ENCODE data around the gene JUND.

The JUND gene

GRCh38 chr19:18294467-18294864, 13.0 kb upstream of the JUND start:
- Histone ChIP-seq H3K36me3 (ENCODE audit: control insufficient read depth, insufficient read depth, low read length) (no peaks in the 10 kb centered on the region), H3K9me3 (ENCODE audit: control insufficient read depth, insufficient read depth, low read depth, low read length) (no peaks in the 10 kb centered on the region), H3K4me3 (ENCODE audit: low read depth, low read length) (no peak overlapping the region), H3K27ac (ENCODE audit: low read depth, low read length) (no peak overlapping the region), H3K4me1 (ENCODE audit: control insufficient read depth, insufficient read depth, low read length) (peaks cover 21% of the 10 kb centered on the region), H3K27me3 (ENCODE audit: control insufficient read depth, insufficient read depth, low read length) (no peaks in the 10 kb centered on the region), H3K9ac (ENCODE audit: low read length) (no peak overlapping the region)

- H3K36me3 ChIP-seq (ENCODE audit: control insufficient read depth, insufficient read depth, low read length) = no peaks in the 10 kb centered on the region
- peak overlapping the region; percentile 63 for H3K4me3 ChIP-seq (ENCODE audit: low read depth, low read length)
- peak overlapping the region; percentile 88; the same call in 1 of the 2 replicates for H3K27ac ChIP-seq (ENCODE audit: low read depth, low read length)
- no peaks in the 10 kb centered on the region for H3K9me3 ChIP-seq (ENCODE audit: control insufficient read depth, insufficient read depth, low read depth, low read length)
- peak overlapping the region; percentile 69 for H3K9ac ChIP-seq (ENCODE audit: low read length)
- no peaks in the 10 kb centered on the region for H3K27me3 ChIP-seq (ENCODE audit: control insufficient read depth, insufficient read depth, low read length)
- peaks cover 21% of the 10 kb centered on the region for H3K4me1 ChIP-seq (ENCODE audit: control insufficient read depth, insufficient read depth, low read length)
Measured at GRCh38 chr19:18293642-18294466, 12.4 kb upstream of the JUND start.

GRCh38 chr19:18292810-18293641, 11.6 kb upstream of the JUND start:
- Histone ChIP-seq H3K27ac (ENCODE audit: low read depth, low read length) (peak overlapping the region; percentile 93; the same call in 1 of the 2 replicates), H3K4me1 (ENCODE audit: control insufficient read depth, insufficient read depth, low read length) (peaks cover 26% of the 10 kb centered on the region), H3K36me3 (ENCODE audit: control insufficient read depth, insufficient read depth, low read length) (no peaks in the 10 kb centered on the region), H3K27me3 (ENCODE audit: control insufficient read depth, insufficient read depth, low read length) (no peaks in the 10 kb centered on the region), H3K4me3 (ENCODE audit: low read depth, low read length) (peak overlapping the region; percentile 66), H3K9me3 (ENCODE audit: control insufficient read depth, insufficient read depth, low read depth, low read length) (no peaks in the 10 kb centered on the region), H3K9ac (ENCODE audit: low read length) (peak overlapping the region; percentile 86)

GRCh38 chr19:18292462-18292809, 11.0 kb upstream of the JUND start:
- H3K9me3 ChIP-seq (ENCODE audit: control insufficient read depth, insufficient read depth, low read depth, low read length) = no peaks in the 10 kb centered on the region
- peak overlapping the region; percentile 66 for H3K4me3 ChIP-seq (ENCODE audit: low read depth, low read length)
- no peaks in the 10 kb centered on the region for H3K27me3 ChIP-seq (ENCODE audit: control insufficient read depth, insufficient read depth, low read length)
- peak overlapping the region; percentile 93 for H3K27ac ChIP-seq (ENCODE audit: low read depth, low read length)
- no peaks in the 10 kb centered on the region for H3K36me3 ChIP-seq (ENCODE audit: control insufficient read depth, insufficient read depth, low read length)
- peak overlapping the region; percentile 86 for H3K9ac ChIP-seq (ENCODE audit: low read length)
- H3K4me1 ChIP-seq (ENCODE audit: control insufficient read depth, insufficient read depth, low read length) = peaks cover 28% of the 10 kb centered on the region

- Histone ChIP-seq H3K9ac (ENCODE audit: low read length) (peak overlapping the region; percentile 86), H3K27ac (ENCODE audit: low read depth, low read length) (peak overlapping the region; percentile 93), H3K27me3 (ENCODE audit: control insufficient read depth, insufficient read depth, low read length) (no peaks in the 10 kb centered on the region), H3K36me3 (ENCODE audit: control insufficient read depth, insufficient read depth, low read length) (no peaks in the 10 kb centered on the region), H3K9me3 (ENCODE audit: control insufficient read depth, insufficient read depth, low read depth, low read length) (no peaks in the 10 kb centered on the region), H3K4me3 (ENCODE audit: low read depth, low read length) (peak overlapping the region; percentile 66), H3K4me1 (ENCODE audit: control insufficient read depth, insufficient read depth, low read length) (peaks cover 34% of the 10 kb centered on the region)
Measured at GRCh38 chr19:18291590-18292461, 10.4 kb upstream of the JUND start.

GRCh38 chr19:18291019-18291524, 9.7 kb upstream of the JUND start:
- H3K27ac ChIP-seq (ENCODE audit: low read depth, low read length) = peak overlapping the region; percentile 93
- H3K9ac ChIP-seq (ENCODE audit: low read length) = peak overlapping the region; percentile 66
- H3K9me3 ChIP-seq (ENCODE audit: control insufficient read depth, insufficient read depth, low read depth, low read length) = no peaks in the 10 kb centered on the region
- H3K4me3 ChIP-seq (ENCODE audit: low read depth, low read length) = peak overlapping the region; percentile 66
- H3K27me3 ChIP-seq (ENCODE audit: control insufficient read depth, insufficient read depth, low read length) = no peaks in the 10 kb centered on the region
- H3K36me3 ChIP-seq (ENCODE audit: control insufficient read depth, insufficient read depth, low read length) = no peaks in the 10 kb centered on the region
- H3K4me1 ChIP-seq (ENCODE audit: control insufficient read depth, insufficient read depth, low read length) = peaks cover 39% of the 10 kb centered on the region

- Histone ChIP-seq H3K36me3 (ENCODE audit: control insufficient read depth, insufficient read depth, low read length) (no peaks in the 10 kb centered on the region), H3K9me3 (ENCODE audit: control insufficient read depth, insufficient read depth, low read depth, low read length) (no peaks in the 10 kb centered on the region), H3K27ac (ENCODE audit: low read depth, low read length) (no peak overlapping the region), H3K9ac (ENCODE audit: low read length) (no peak overlapping the region), H3K4me1 (ENCODE audit: control insufficient read depth, insufficient read depth, low read length) (peaks cover 41% of the 10 kb centered on the region), H3K4me3 (ENCODE audit: low read depth, low read length) (no peak overlapping the region), H3K27me3 (ENCODE audit: control insufficient read depth, insufficient read depth, low read length) (no peaks in the 10 kb centered on the region)
Measured at GRCh38 chr19:18290302-18291018, 9.0 kb upstream of the JUND start.

GRCh38 chr19:18289471-18290301, 8.3 kb upstream of the JUND start:
- Histone ChIP-seq H3K9ac (ENCODE audit: low read length) (no peak overlapping the region), H3K4me1 (ENCODE audit: control insufficient read depth, insufficient read depth, low read length) (peaks cover 41% of the 10 kb centered on the region), H3K4me3 (ENCODE audit: low read depth, low read length) (no peak overlapping the region), H3K36me3 (ENCODE audit: control insufficient read depth, insufficient read depth, low read length) (no peaks in the 10 kb centered on the region), H3K27ac (ENCODE audit: low read depth, low read length) (no peak overlapping the region), H3K27me3 (ENCODE audit: control insufficient read depth, insufficient read depth, low read length) (no peaks in the 10 kb centered on the region), H3K9me3 (ENCODE audit: control insufficient read depth, insufficient read depth, low read depth, low read length) (no peaks in the 10 kb centered on the region)

- peak overlapping the region; percentile 40 for H3K4me3 ChIP-seq (ENCODE audit: low read depth, low read length)
- H3K9ac ChIP-seq (ENCODE audit: low read length) = peak overlapping the region; percentile 58
- peaks cover 28% of the 10 kb centered on the region for H3K4me1 ChIP-seq (ENCODE audit: control insufficient read depth, insufficient read depth, low read length)
- H3K36me3 ChIP-seq (ENCODE audit: control insufficient read depth, insufficient read depth, low read length) = no peaks in the 10 kb centered on the region
- no peaks in the 10 kb centered on the region for H3K9me3 ChIP-seq (ENCODE audit: control insufficient read depth, insufficient read depth, low read depth, low read length)
- H3K27ac ChIP-seq (ENCODE audit: low read depth, low read length) = peak overlapping the region; percentile 20; the same call in 1 of the 2 replicates
- H3K27me3 ChIP-seq (ENCODE audit: control insufficient read depth, insufficient read depth, low read length) = no peaks in the 10 kb centered on the region
Measured at GRCh38 chr19:18287836-18288772, 6.7 kb upstream of the JUND start.

All from HUES6 (cell line).